A673 (cell line): ENCODE results near the gene TGM3.

Source experiments
- EZH2 ChIP-seq: fragments of 200-600 bp; sonication (generic); IDR thresholded peaks from 2 replicates; pipeline ENCODE4 v1.6.1; 2017; ENCODE audit warnings: borderline replicate concordance, low read depth, mild to moderate bottlenecking, mixed read lengths, antibody characterized with exemption, low read length; ENCODE audit not compliant: poor library complexity, severe bottlenecking
- TF ChIP-seq, protein P1 (sequence below): fragments of 300-800, 200-600 bp; sonication (generic); conservative IDR thresholded peaks from 2 replicates; pipeline ENCODE4 v1.5.1; 2017; ENCODE audit warnings: low read depth, mild to moderate bottlenecking, antibody characterized with exemption, low read length, moderate library complexity, mixed read lengths

DNA sequence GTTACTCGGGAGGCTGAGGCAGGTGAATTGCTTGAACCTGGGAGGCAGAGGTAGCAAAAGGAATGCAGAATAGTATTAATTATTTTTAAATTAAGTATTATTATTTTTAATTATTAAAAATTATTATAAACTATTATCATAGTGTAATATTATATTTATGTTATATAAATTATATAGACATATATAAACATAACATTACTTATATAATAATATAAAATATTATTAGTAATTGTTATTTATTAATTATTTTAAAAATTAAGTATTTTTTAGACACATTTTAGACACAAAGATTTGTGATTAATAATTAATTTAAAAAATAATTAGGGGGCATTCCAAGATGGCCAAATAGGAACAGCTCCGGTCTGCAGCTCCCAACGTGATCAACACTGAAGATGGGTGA, 31.7 kb upstream of the TGM3 start:
- TF ChIP-seq, protein P1, sequence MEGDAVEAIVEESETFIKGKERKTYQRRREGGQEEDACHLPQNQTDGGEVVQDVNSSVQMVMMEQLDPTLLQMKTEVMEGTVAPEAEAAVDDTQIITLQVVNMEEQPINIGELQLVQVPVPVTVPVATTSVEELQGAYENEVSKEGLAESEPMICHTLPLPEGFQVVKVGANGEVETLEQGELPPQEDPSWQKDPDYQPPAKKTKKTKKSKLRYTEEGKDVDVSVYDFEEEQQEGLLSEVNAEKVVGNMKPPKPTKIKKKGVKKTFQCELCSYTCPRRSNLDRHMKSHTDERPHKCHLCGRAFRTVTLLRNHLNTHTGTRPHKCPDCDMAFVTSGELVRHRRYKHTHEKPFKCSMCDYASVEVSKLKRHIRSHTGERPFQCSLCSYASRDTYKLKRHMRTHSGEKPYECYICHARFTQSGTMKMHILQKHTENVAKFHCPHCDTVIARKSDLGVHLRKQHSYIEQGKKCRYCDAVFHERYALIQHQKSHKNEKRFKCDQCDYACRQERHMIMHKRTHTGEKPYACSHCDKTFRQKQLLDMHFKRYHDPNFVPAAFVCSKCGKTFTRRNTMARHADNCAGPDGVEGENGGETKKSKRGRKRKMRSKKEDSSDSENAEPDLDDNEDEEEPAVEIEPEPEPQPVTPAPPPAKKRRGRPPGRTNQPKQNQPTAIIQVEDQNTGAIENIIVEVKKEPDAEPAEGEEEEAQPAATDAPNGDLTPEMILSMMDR: no peak
- TF ChIP-seq EZH2: no peak
